ENCODE results near the gene MAP2K7.

- TF ChIP-seq POLR2A (IDR thresholded peaks at IDR 0.05; ENCODE audit: low read depth, low read length) (no peak), POLR2AphosphoS5 (IDR thresholded peaks at IDR 0.05; ENCODE audit: low read depth, low read length) (no peak)
These were observed 28.8 kb upstream of the MAP2K7 start for GRCh38 chr19:7874897-7875273.
